Neuronal stem cell (in vitro differentiated cells): Measurements from ENCODE around the gene ATAD3A.

Experiments used
- DNase-seq: peaks from one replicate; pipeline ENCODE4 v3.0.0-alpha.2; 2013; ENCODE audit warnings: low spot score
- H2AFZ ChIP-seq: one replicate; pipeline ENCODE4 v1.6.1; 2013; ENCODE audit warnings: mild to moderate bottlenecking, low read length, inconsistent platforms
- H2AK5ac ChIP-seq: 2 replicates; pipeline ENCODE4 v1.6.1; 2013; ENCODE audit warnings: low read depth, mild to moderate bottlenecking, inconsistent platforms, low read length, moderate library complexity, mixed read lengths
- H2BK120ac ChIP-seq: 2 replicates; pipeline ENCODE4 v1.6.1; 2013; ENCODE audit warnings: low read depth, mild to moderate bottlenecking, inconsistent platforms, low read length, moderate library complexity, mixed read lengths
- H2BK12ac ChIP-seq: one replicate; pipeline ENCODE4 v1.6.1; 2013; ENCODE audit warnings: low read length, inconsistent platforms
- H2BK15ac ChIP-seq: 2 replicates; pipeline ENCODE4 v1.6.1; 2013; ENCODE audit warnings: mild to moderate bottlenecking, low read length, inconsistent platforms, mixed read lengths
- H2BK5ac ChIP-seq: one replicate; pipeline ENCODE4 v1.6.1; 2013; ENCODE audit warnings: inconsistent platforms, mild to moderate bottlenecking, low read length, moderate library complexity
- H3K14ac ChIP-seq: one replicate; pipeline ENCODE4 v1.6.1; 2013; ENCODE audit warnings: low read length, inconsistent platforms
- H3K18ac ChIP-seq: 2 replicates; pipeline ENCODE4 v1.6.1; 2013; ENCODE audit warnings: low read length, inconsistent platforms
- H3K23ac ChIP-seq: 2 replicates; pipeline ENCODE4 v1.6.1; 2013; ENCODE audit warnings: low read depth, mild to moderate bottlenecking, mixed read lengths, low read length, inconsistent platforms; ENCODE audit not compliant: poor library complexity
- H3K27ac ChIP-seq: replicated peaks from 3 replicates; pipeline ENCODE4 v1.5.1; 2013; ENCODE audit warnings: low read length, inconsistent platforms
- H3K27me3 ChIP-seq, 3 experiments: 2 replicates each; pipeline ENCODE4 v1.6.1; 2013; ENCODE audit warnings: low read length in 3 of 3, mild to moderate bottlenecking in 2 of 3, inconsistent platforms in 1 of 3, low read depth in 1 of 3, mixed read lengths in 1 of 3, moderate library complexity in 1 of 3; ENCODE audit not compliant: control insufficient read depth in 3 of 3, insufficient read depth in 3 of 3
- H3K36me3 ChIP-seq, 2 donors: replicated peaks in 1 of 2; 2 replicates each; pipeline ENCODE4 v1.6.1; 2013; ENCODE audit warnings: low read length in 2 of 2; ENCODE audit not compliant: control insufficient read depth in 2 of 2, insufficient read depth in 2 of 2
- H3K4ac ChIP-seq: 2 replicates; pipeline ENCODE4 v1.6.1; 2013; ENCODE audit warnings: inconsistent platforms, mild to moderate bottlenecking, low read length, moderate library complexity
- H3K4me1 ChIP-seq, 2 donors: 1 replicate in 1 of 2; 2 replicates in 1 of 2; pipeline ENCODE4 v1.6.1; 2013; ENCODE audit warnings: low read length in 2 of 2, low read depth in 1 of 2; ENCODE audit not compliant: control insufficient read depth in 2 of 2, insufficient read depth in 1 of 2
- H3K4me2 ChIP-seq: one replicate; pipeline ENCODE4 v1.6.1; 2013; ENCODE audit warnings: mild to moderate bottlenecking, low read length, inconsistent platforms; ENCODE audit not compliant: insufficient read depth, poor library complexity, severe bottlenecking
- H3K4me3 ChIP-seq, 2 donors: 2 replicates each; pipeline ENCODE4 v1.5.1; 2013; ENCODE audit warnings: low read length in 2 of 2, mild to moderate bottlenecking in 2 of 2, inconsistent platforms in 1 of 2, moderate library complexity in 1 of 2
- H3K79me1 ChIP-seq: one replicate; pipeline ENCODE4 v1.6.1; 2013; ENCODE audit warnings: low read depth, mild to moderate bottlenecking, inconsistent platforms, low read length, moderate library complexity
- H3K9ac ChIP-seq: one replicate; pipeline ENCODE4 v1.6.1; 2013; ENCODE audit warnings: mild to moderate bottlenecking, low read depth, low read length, inconsistent platforms; ENCODE audit not compliant: poor library complexity
- H3K9me3 ChIP-seq, 2 donors: replicated peaks in 1 of 2; 2 replicates each; pipeline versions ENCODE3 to v1.6.1; 2013; ENCODE audit warnings: low read length in 2 of 2, mild to moderate bottlenecking in 2 of 2, inconsistent platforms in 1 of 2, low read depth in 1 of 2, mixed read lengths in 1 of 2, moderate library complexity in 1 of 2; ENCODE audit not compliant: control insufficient read depth in 2 of 2, insufficient read depth in 1 of 2
- H4K8ac ChIP-seq: one replicate; pipeline ENCODE4 v1.6.1; 2013; ENCODE audit warnings: low read depth, mild to moderate bottlenecking, inconsistent platforms, low read length, moderate library complexity
- H4K91ac ChIP-seq: one replicate; pipeline ENCODE4 v1.6.1; 2013; ENCODE audit warnings: low read length, low read depth, mild to moderate bottlenecking, inconsistent platforms; ENCODE audit not compliant: poor library complexity
- WGBS, 2 donors: extraction: QIAGEN DNeasy Blood & Tissue Kit; methylation state at CpG; one replicate each; pipeline ENCODE4 v1.1.7; 2013; ENCODE audit warnings: missing lambda C conversion rate in 2 of 2, mixed read lengths in 1 of 2; ENCODE audit not compliant: insufficient read length in 2 of 2, insufficient replicate concordance in 1 of 2; ENCODE audit errors: extremely low coverage in 2 of 2; 5-methylcytosine and 5-hydroxymethylcytosine counted together

Gene ATAD3A

GRCh38 chr1:1583347-1584010 is 71.5 kb downstream of the ATAD3A start:
- Histone ChIP-seq H4K91ac (no peak overlapping the region), H3K4me1 (no peaks in the 10 kb centered on the region), H3K14ac (no peak overlapping the region), H3K4ac (no peak overlapping the region), H3K9ac (no peak overlapping the region), H2BK12ac (no peak overlapping the region), H3K79me1 (no peaks in the 10 kb centered on the region), H3K18ac (no peak overlapping the region), H2AFZ (no peak overlapping the region), H4K8ac (no peak overlapping the region), H2AK5ac (no peak overlapping the region), H3K4me2 (no peak overlapping the region), H3K4me3 (no peak overlapping the region), H2BK5ac (no peak overlapping the region), H3K36me3 (no peaks in the 10 kb centered on the region), H3K9me3 (no peaks in the 10 kb centered on the region), H2BK120ac (no peak overlapping the region), H2BK15ac (no peak overlapping the region), H3K23ac (no peak overlapping the region), H3K27me3 (peaks cover 0 to 39% (median 5%) of the 10 kb centered on the region in 3 experiments), H3K27ac (no peak overlapping the region)
- WGBS, 2 donors: no CpG with 5 or more reads among the region's 23 CpGs
- no peak for DNase-seq
